ENCODE data around the gene OLFML3. TPM values are rescaled to one million over a fixed set of nuclear protein-coding genes. Genes with fewer than 3 reads are reported as not detected.
A peak's percentile ranks its signal among the peaks of the same experiment; 100 is the strongest.

The OLFML3 gene
- total RNA-seq, 1 experiment from 2014 or later, result 171 TPM

GRCh38 chr1:113951719-113952118, 27.6 kb upstream of the OLFML3 start:
- Histone ChIP-seq H3K27me3 (ENCODE audit: insufficient read depth, low read length) (no peaks in the 10 kb centered on the region), H3K23me2 (ENCODE audit: insufficient read length, low read depth, low read length, poor library complexity, severe bottlenecking) (no peaks in the 10 kb centered on the region), H3K4ac (ENCODE audit: low read depth, low read length) (no peak overlapping the region), H2BK15ac (ENCODE audit: low read depth, low read length) (no peak overlapping the region), H2AK5ac (ENCODE audit: insufficient read length, low read length) (no peak overlapping the region), H3K4me2 (ENCODE audit: insufficient read depth, insufficient read length, low read length) (no peak overlapping the region), H3K18ac (ENCODE audit: insufficient read length, low read depth, low read length) (no peak overlapping the region), H3K9me3 (ENCODE audit: control insufficient read depth, low read depth, low read length) (no peaks in the 10 kb centered on the region), H3K14ac (ENCODE audit: insufficient read depth, low read length) (no peak overlapping the region), H4K20me1 (ENCODE audit: control insufficient read depth, insufficient read depth, insufficient read length) (no peaks in the 10 kb centered on the region), H2AFZ (ENCODE audit: low read length) (no peak overlapping the region), H3K56ac (ENCODE audit: insufficient read length, low read depth, low read length) (no peak overlapping the region), H2BK20ac (ENCODE audit: low read depth, low read length, poor library complexity, severe bottlenecking) (no peak overlapping the region), H2BK12ac (ENCODE audit: insufficient read length, low read depth, low read length) (no peak overlapping the region), H3K79me2 (ENCODE audit: insufficient read depth, low read length) (no peaks in the 10 kb centered on the region), H2BK120ac (ENCODE audit: low read depth, low read length, poor library complexity, severe bottlenecking) (no peak overlapping the region), H2BK5ac (ENCODE audit: insufficient read length, low read length) (no peak overlapping the region), H4K8ac (replicated peaks; ENCODE audit: insufficient read length, low read depth, low read length) (no peak overlapping the region), H3K23ac (ENCODE audit: insufficient read length, low read depth, low read length) (no peak overlapping the region), H4K5ac (ENCODE audit: insufficient read length, low read depth, low read length) (no peak overlapping the region), H3K9ac (ENCODE audit: extremely low read depth, insufficient read length, low read length) (no peak overlapping the region), H3T11ph (ENCODE audit: low read length) (no peak overlapping the region), H3K27ac (ENCODE audit: insufficient read length, low read depth, low read length) (no peak overlapping the region), H3K79me1 (ENCODE audit: insufficient read depth, low read depth, low read length, poor library complexity, severe bottlenecking) (peaks cover 9% of the 10 kb centered on the region), H4K91ac (ENCODE audit: insufficient read length, low read depth, low read length) (no peak overlapping the region), H3K4me1 (ENCODE audit: insufficient read depth, low read length) (peaks cover 3% of the 10 kb centered on the region; the same call in 1 of the 2 replicates)
- no peak for DNase-seq
- Mint-ChIP-seq H3K27ac (peak overlapping the region in 1 of 3 experiments; percentile 46; a peak in 1 of 7 replicates), H3K36me3 (ENCODE audit: insufficient read depth in 1 of 3, low read depth in 3 of 3) (peaks cover 3 to 28% (median 16%) of the 10 kb centered on the region in 3 experiments; a peak in 5 of 7 replicates), H3K9me3 (no peaks in the 10 kb centered on the region), H3K4me3 (no peak overlapping the region), H3K27me3 (ENCODE audit: low read depth) (no peaks in the 10 kb centered on the region), H3K4me1 (peaks cover 16 to 19% of the 10 kb centered on the region in 2 experiments)
- WGBS (ENCODE audit: extremely low coverage, insufficient read length, low lambda C conversion rate), result no CpG with 5 or more reads among the region's 2 CpGs
- TF ChIP-seq CTCF (conservative IDR thresholded peaks at IDR 0.05), result no peak

All from H9 (cell line).